Skeletal muscle satellite cell (primary cell): ENCODE results near the gene DPM2.

ENCODE experiments used
- H3K27me3 ChIP-seq: 2 replicates; pipeline ENCODE4 v1.7.0; 2013; ENCODE audit warnings: low read length; ENCODE audit not compliant: control insufficient read depth, insufficient read depth
- H3K36me3 ChIP-seq: 2 replicates; pipeline ENCODE4 v1.7.0; 2013; ENCODE audit warnings: mild to moderate bottlenecking, control low read depth, low read length; ENCODE audit not compliant: insufficient read depth
- H3K4me1 ChIP-seq: 2 replicates; pipeline ENCODE4 v1.7.0; 2013; ENCODE audit warnings: low read length; ENCODE audit not compliant: control insufficient read depth, insufficient read depth
- H3K4me2 ChIP-seq: 2 replicates; pipeline ENCODE4 v1.7.0; 2013; ENCODE audit warnings: mild to moderate bottlenecking, low read length
- H3K4me3 ChIP-seq: 2 replicates; pipeline ENCODE4 v1.7.0; 2013; ENCODE audit warnings: low read length
- H3K9ac ChIP-seq: 2 replicates; pipeline ENCODE4 v1.7.0; 2013; ENCODE audit warnings: mild to moderate bottlenecking, low read depth, low read length, moderate library complexity
- H3K9me3 ChIP-seq: replicated peaks from 2 replicates; pipeline ENCODE4 v1.7.0; 2013; ENCODE audit warnings: mild to moderate bottlenecking, control low read depth, low read length

The DPM2 gene

DNA sequence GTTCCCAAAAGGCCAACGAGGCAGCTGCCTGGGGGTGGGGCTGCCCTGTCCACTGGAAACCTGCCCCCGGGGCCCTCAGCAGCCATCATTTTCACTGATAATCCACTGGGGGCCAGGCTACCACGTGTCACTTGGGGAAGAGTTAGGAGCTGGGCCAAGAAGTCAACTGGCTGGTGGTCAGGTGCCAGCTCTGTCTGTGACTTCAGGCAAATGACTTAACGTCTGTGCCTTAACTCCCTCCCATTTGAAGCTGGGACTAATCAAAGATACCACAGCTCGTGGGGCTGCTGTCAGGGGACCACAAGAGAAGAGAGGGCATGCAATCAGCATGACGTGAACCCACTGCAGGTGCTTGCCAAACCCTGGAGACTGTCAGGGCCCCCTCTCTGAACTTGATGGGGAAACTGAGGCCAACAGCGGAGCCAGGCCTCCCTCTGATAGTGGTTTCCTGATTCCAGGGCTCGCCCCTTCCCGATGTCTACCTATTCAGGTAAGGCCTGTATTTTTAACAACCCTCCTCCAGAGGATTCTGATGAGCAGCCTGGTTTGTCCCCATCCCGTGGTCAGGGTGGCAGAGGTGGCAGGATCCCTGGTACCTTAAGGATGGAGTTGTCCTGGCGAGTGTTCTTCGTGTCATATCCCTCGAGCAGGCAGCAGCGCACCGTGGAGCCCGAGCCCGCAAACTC lies 12.3 kb upstream of the DPM2 start:
- no peak overlapping the region for H3K4me3 ChIP-seq
- no peak overlapping the region for H3K9ac ChIP-seq
- peaks cover 3% of the 10 kb centered on the region for H3K4me1 ChIP-seq
- no peak overlapping the region for H3K4me2 ChIP-seq
- H3K9me3 ChIP-seq, result no peaks in the 10 kb centered on the region
- no peaks in the 10 kb centered on the region for H3K27me3 ChIP-seq
- H3K36me3 ChIP-seq, result no peaks in the 10 kb centered on the region

GRCh38 chr9:127947841-127948710 lies 10.4 kb upstream of the DPM2 start:
- H3K4me3 ChIP-seq, result no peak overlapping the region
- no peak overlapping the region for H3K4me2 ChIP-seq
- no peaks in the 10 kb centered on the region for H3K4me1 ChIP-seq
- H3K9ac ChIP-seq, result no peak overlapping the region
- no peaks in the 10 kb centered on the region for H3K36me3 ChIP-seq
- H3K27me3 ChIP-seq, result no peaks in the 10 kb centered on the region
- H3K9me3 ChIP-seq, result no peaks in the 10 kb centered on the region

DNA sequence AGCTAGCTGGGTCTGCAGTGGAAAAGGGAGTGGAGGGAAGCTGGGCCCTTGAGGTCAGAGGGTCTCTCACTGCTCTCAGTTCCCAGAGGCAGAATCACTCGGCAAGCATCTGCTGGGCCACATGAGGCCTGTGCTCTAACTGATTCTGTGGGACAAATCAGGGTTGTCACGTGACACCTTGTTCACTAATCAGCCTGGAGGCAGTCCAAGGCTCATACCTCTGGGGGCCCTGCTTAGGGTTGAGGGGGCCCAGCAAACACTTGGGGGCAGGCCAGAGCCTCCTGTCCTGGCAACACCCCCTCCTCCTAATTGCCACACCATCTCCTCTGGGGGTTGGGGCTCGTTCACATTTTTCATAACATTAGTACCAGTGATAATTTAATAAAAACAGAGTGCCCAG lies 9.1 kb upstream of the DPM2 start:
- Histone ChIP-seq H3K9me3 (no peaks in the 10 kb centered on the region), H3K4me3 (no peak overlapping the region), H3K4me2 (no peak overlapping the region), H3K4me1 (peaks cover 4% of the 10 kb centered on the region), H3K27me3 (no peaks in the 10 kb centered on the region), H3K9ac (no peak overlapping the region), H3K36me3 (no peaks in the 10 kb centered on the region)

DNA sequence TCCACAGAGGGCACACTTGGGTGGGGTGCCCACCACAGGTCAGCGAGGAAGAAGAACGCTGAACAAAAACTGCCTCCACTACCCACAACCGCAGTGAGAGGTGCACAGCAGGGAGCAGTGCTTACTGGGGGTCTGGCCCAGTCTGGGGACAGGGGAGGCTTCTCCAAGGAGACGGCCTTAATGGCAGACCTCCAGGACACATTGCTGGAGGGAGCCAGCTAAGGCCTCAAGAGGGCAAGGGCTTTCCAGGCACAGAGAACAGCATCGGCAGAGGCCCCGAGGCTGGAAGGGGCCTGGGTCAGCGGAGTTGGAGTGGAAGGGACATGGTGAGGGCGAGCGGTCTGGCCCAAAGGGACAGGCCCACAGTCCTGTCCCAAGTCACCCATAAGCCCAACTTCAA lies 8.3 kb upstream of the DPM2 start:
- H3K27me3 ChIP-seq, result no peaks in the 10 kb centered on the region
- H3K9ac ChIP-seq, result no peak overlapping the region
- no peaks in the 10 kb centered on the region for H3K36me3 ChIP-seq
- H3K4me1 ChIP-seq, result peaks cover 4% of the 10 kb centered on the region
- H3K4me3 ChIP-seq, result no peak overlapping the region
- H3K4me2 ChIP-seq, result no peak overlapping the region
- no peaks in the 10 kb centered on the region for H3K9me3 ChIP-seq

- Histone ChIP-seq H3K36me3 (no peaks in the 10 kb centered on the region), H3K9me3 (no peaks in the 10 kb centered on the region), H3K4me1 (peaks cover 4% of the 10 kb centered on the region), H3K4me2 (no peak overlapping the region), H3K27me3 (no peaks in the 10 kb centered on the region), H3K9ac (no peak overlapping the region), H3K4me3 (no peak overlapping the region)
Measured at GRCh38 chr9:127945338-127945737, 7.7 kb upstream of the DPM2 start.

GRCh38 chr9:127944586-127945218 lies 7.0 kb upstream of the DPM2 start:
- Histone ChIP-seq H3K27me3 (no peaks in the 10 kb centered on the region), H3K4me1 (peaks cover 4% of the 10 kb centered on the region), H3K4me2 (no peak overlapping the region), H3K4me3 (no peak overlapping the region), H3K9me3 (no peaks in the 10 kb centered on the region), H3K36me3 (no peaks in the 10 kb centered on the region), H3K9ac (no peak overlapping the region)

- Histone ChIP-seq H3K4me3 (no peak overlapping the region), H3K4me1 (peaks cover 4% of the 10 kb centered on the region), H3K36me3 (no peaks in the 10 kb centered on the region)
Measured at GRCh38 chr9:127943731-127944144, 6.1 kb upstream of the DPM2 start.

GRCh38 chr9:127943011-127943662 lies 5.5 kb upstream of the DPM2 start:
- Histone ChIP-seq H3K9me3 (no peaks in the 10 kb centered on the region), H3K9ac (no peak overlapping the region), H3K4me1 (peaks cover 5% of the 10 kb centered on the region), H3K36me3 (no peaks in the 10 kb centered on the region), H3K4me2 (no peak overlapping the region), H3K4me3 (no peak overlapping the region), H3K27me3 (no peaks in the 10 kb centered on the region)

More at GRCh38 chr9:127943731-127944144, 6.1 kb upstream of the DPM2 start:
- Histone ChIP-seq H3K9me3 (no peaks in the 10 kb centered on the region), H3K9ac (no peak overlapping the region), H3K27me3 (no peaks in the 10 kb centered on the region), H3K4me2 (no peak overlapping the region)

DNA sequence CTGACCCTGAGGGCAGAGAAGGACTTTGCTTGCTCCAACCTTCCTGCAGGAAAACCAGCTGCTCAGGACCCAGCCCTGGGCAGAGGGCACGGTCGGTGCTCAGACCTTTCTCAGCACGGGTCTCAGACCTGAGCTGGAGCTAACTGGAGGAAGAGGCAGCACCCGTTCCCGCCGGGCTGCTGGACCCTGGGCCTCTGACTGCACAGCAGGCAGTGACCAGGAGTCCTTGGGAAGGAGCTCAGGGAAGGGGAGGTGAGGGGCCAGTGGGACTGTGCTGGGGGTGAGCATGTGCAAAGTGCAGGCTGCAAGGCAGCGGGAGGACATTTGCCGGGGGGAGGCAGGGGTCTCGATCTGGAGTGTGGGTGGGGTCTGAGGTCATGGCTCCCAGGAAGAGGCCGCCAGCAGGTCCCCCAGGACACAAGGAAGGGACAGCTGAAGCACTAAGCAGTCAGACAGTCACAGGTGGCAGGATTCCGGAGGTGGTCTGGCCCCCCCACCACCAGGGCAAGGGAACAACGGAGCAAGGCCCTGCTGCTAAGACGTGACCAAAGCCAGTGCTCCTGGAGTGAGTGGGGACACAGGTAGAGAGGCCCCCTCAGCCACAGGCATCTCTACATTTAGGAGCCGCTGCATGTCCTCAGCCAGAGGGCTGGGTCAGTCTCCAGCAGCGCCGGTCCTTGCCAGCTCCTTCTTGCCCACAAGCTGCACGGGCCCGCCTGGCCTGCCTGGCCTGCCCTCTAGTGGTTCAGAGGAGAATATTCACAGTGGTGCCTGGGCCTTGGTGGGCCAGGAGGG lies 4.8 kb upstream of the DPM2 start:
- Histone ChIP-seq H3K4me3 (no peak overlapping the region), H3K27me3 (no peaks in the 10 kb centered on the region), H3K36me3 (no peaks in the 10 kb centered on the region), H3K9me3 (no peaks in the 10 kb centered on the region), H3K4me2 (no peak overlapping the region), H3K4me1 (peaks cover 9% of the 10 kb centered on the region), H3K9ac (no peak overlapping the region)

GRCh38 chr9:127941961-127942215 lies 4.2 kb upstream of the DPM2 start:
- no peaks in the 10 kb centered on the region for H3K9me3 ChIP-seq
- H3K4me1 ChIP-seq, result peaks cover 11% of the 10 kb centered on the region
- H3K27me3 ChIP-seq, result no peaks in the 10 kb centered on the region
- H3K36me3 ChIP-seq, result no peaks in the 10 kb centered on the region
- no peak overlapping the region for H3K9ac ChIP-seq
- H3K4me2 ChIP-seq, result no peak overlapping the region
- no peak overlapping the region for H3K4me3 ChIP-seq
